IMR-90 (cell line): Measurements from ENCODE around the gene TINAGL1. TPM values are rescaled to one million over a fixed set of nuclear protein-coding genes. Genes with fewer than 3 reads are reported as not detected.

ENCODE experiments used
- ATAC-seq: fragments of 200-7000 bp; cut with Tn5 transposase; 2 replicates; pipeline ENCODE4 v1.9.1; 2020; ENCODE audit warnings: low read depth, mild to moderate bottlenecking, moderate library complexity
- BruUV-seq: library from RNA; stranded (reverse); fragments of 400-500 nt; replicated peaks from 2 replicates; lab custom pipeline; 2021; lab: Mats Ljungman, UMichigan
- CTCF ChIA-PET: fragments of 300-600 bp; formaldehyde crosslinking; extraction: SDS; loops from one replicate; lab custom pipeline; 2021; ENCODE audit warnings: antibody characterized with exemption; lab: Yijun Ruan, JAX
- POLR2A ChIA-PET: fragments of 300-600 bp; sonication (Branson Sonifier 250); formaldehyde crosslinking; loops from one replicate; lab custom pipeline; 2022; ENCODE audit warnings: antibody characterized with exemption; ENCODE audit not compliant: unreplicated experiment; lab: Charles Lee
- DNase-seq: peaks from one replicate; pipeline ENCODE4 v3.0.0; 2013
- H2AFZ ChIP-seq: replicated peaks from 2 replicates; pipeline ENCODE3; 2013; ENCODE audit warnings: low read length, mild to moderate bottlenecking; ENCODE audit not compliant: poor library complexity
- H2AK5ac ChIP-seq: 2 replicates; pipeline ENCODE4 v1.6.1; 2013; ENCODE audit warnings: low read depth, low read length, inconsistent platforms
- H2AK9ac ChIP-seq: replicated peaks from 2 replicates; pipeline ENCODE3; 2013; ENCODE audit warnings: mild to moderate bottlenecking, low read depth, low read length, moderate library complexity; ENCODE audit not compliant: poor library complexity
- H2BK120ac ChIP-seq: 2 replicates; pipeline ENCODE4 v1.6.1; 2013; ENCODE audit warnings: low read depth, low read length, inconsistent platforms
- H2BK15ac ChIP-seq: 3 replicates; pipeline ENCODE4 v1.6.1; 2013; ENCODE audit warnings: low read depth, low read length, inconsistent platforms
- H2BK20ac ChIP-seq: 2 replicates; pipeline ENCODE4 v1.6.1; 2013; ENCODE audit warnings: low read depth, mild to moderate bottlenecking, inconsistent platforms, low read length, moderate library complexity
- H2BK5ac ChIP-seq: 2 replicates; pipeline ENCODE4 v1.6.1; 2013; ENCODE audit warnings: mild to moderate bottlenecking, low read depth, low read length, inconsistent platforms; ENCODE audit not compliant: poor library complexity, severe bottlenecking
- H3K14ac ChIP-seq: replicated peaks from 2 replicates; pipeline ENCODE4 v1.6.1; 2013; ENCODE audit warnings: low read depth, low read length, inconsistent platforms
- H3K18ac ChIP-seq: 2 replicates; pipeline ENCODE4 v1.6.1; 2013; ENCODE audit warnings: low read depth, low read length, control low read depth
- H3K23ac ChIP-seq: 2 replicates; pipeline ENCODE4 v1.6.1; 2013; ENCODE audit warnings: low read depth, low read length, inconsistent platforms
- H3K27ac ChIP-seq: 2 replicates; pipeline ENCODE4 v1.5.1; 2013; ENCODE audit warnings: mild to moderate bottlenecking, control low read depth, low read length; ENCODE audit not compliant: insufficient read depth
- H3K27me3 ChIP-seq: 2 replicates; pipeline ENCODE4 v1.6.1; 2013; ENCODE audit warnings: low read length; ENCODE audit not compliant: control insufficient read depth, insufficient read depth
- H3K36me3 ChIP-seq: 2 replicates; pipeline ENCODE4 v1.6.1; 2013; ENCODE audit warnings: low read length, mixed read lengths; ENCODE audit not compliant: control insufficient read depth, insufficient read depth
- H3K4ac ChIP-seq: 2 replicates; pipeline ENCODE4 v1.6.1; 2013; ENCODE audit warnings: low read depth, low read length, inconsistent platforms
- H3K4me1 ChIP-seq: 2 replicates; pipeline ENCODE4 v1.6.1; 2013; ENCODE audit warnings: low read length, mixed read lengths; ENCODE audit not compliant: control insufficient read depth, insufficient read depth
- H3K4me2 ChIP-seq: 2 replicates; pipeline ENCODE4 v1.6.1; 2013; ENCODE audit warnings: low read depth, mild to moderate bottlenecking, control low read depth, low read length, moderate library complexity
- H3K4me3 ChIP-seq: 2 replicates; pipeline ENCODE4 v1.5.1; 2013; ENCODE audit warnings: low read depth, mild to moderate bottlenecking, control low read depth, low read length, moderate library complexity; ENCODE audit not compliant: insufficient read depth
- H3K56ac ChIP-seq: 2 replicates; pipeline ENCODE4 v1.6.1; 2013; ENCODE audit warnings: low read length, inconsistent platforms; ENCODE audit not compliant: insufficient read depth; ENCODE audit errors: extremely low read depth
- H3K79me1 ChIP-seq, 2 experiments: 2 replicates each; pipeline ENCODE4 v1.6.1; 2013; ENCODE audit warnings: low read length in 2 of 2, inconsistent platforms in 1 of 2, low read depth in 1 of 2
- H3K9ac ChIP-seq: 2 replicates; pipeline ENCODE4 v1.6.1; 2013; ENCODE audit warnings: low read depth, low read length, control low read depth
- H3K9me1 ChIP-seq: 2 replicates; pipeline ENCODE4 v1.6.1; 2013; ENCODE audit warnings: low read length, inconsistent platforms; ENCODE audit not compliant: insufficient read depth
- H3K9me3 ChIP-seq: 2 replicates; pipeline ENCODE4 v1.6.1; 2013; ENCODE audit warnings: low read length; ENCODE audit not compliant: control insufficient read depth, insufficient read depth
- H4K20me1 ChIP-seq: 2 replicates; pipeline ENCODE4 v1.6.1; 2013; ENCODE audit warnings: low read length, inconsistent platforms; ENCODE audit not compliant: insufficient read depth
- H4K5ac ChIP-seq: 2 replicates; pipeline ENCODE4 v1.6.1; 2013; ENCODE audit warnings: mild to moderate bottlenecking, low read depth, low read length, control low read depth
- H4K8ac ChIP-seq, 2 experiments: 2 replicates each; pipeline ENCODE4 v1.6.1; 2013; ENCODE audit warnings: low read depth in 2 of 2, low read length in 2 of 2, control low read depth in 1 of 2, inconsistent platforms in 1 of 2
- H4K91ac ChIP-seq: 2 replicates; pipeline ENCODE4 v1.6.1; 2013; ENCODE audit warnings: low read depth, low read length, inconsistent platforms; ENCODE audit not compliant: insufficient read depth
- BHLHE40 ChIP-seq: fragments of 150-350 bp; IDR thresholded peaks from 2 replicates; pipeline ENCODE4 v1.6.1; 2016; ENCODE audit warnings: mild to moderate bottlenecking, low read depth, low read length
- CEBPB ChIP-seq: IDR thresholded peaks from 2 replicates; pipeline ENCODE4 v1.6.1; 2012; ENCODE audit warnings: low read depth, low read length, improper control_type of control experiment
- CHD1 ChIP-seq: IDR thresholded peaks from 2 replicates; pipeline ENCODE4 v1.6.1; 2012; ENCODE audit warnings: low read depth, low read length, improper control_type of control experiment
- ELK1 ChIP-seq: fragments of 150-350 bp; IDR thresholded peaks from 2 replicates; pipeline ENCODE4 v1.6.1; 2016; ENCODE audit warnings: low read depth, mild to moderate bottlenecking, low read length, moderate library complexity, borderline replicate concordance
- FOS ChIP-seq: fragments of 150-350 bp; IDR thresholded peaks from 2 replicates; pipeline ENCODE4 v1.6.1; 2016; ENCODE audit warnings: low read depth, low read length
- MAFK ChIP-seq: IDR thresholded peaks from 2 replicates; pipeline ENCODE4 v1.6.1; 2012; ENCODE audit warnings: low read depth, low read length, improper control_type of control experiment
- MAZ ChIP-seq: IDR thresholded peaks from 2 replicates; pipeline ENCODE4 v1.6.1; 2012; ENCODE audit warnings: low read depth, mild to moderate bottlenecking, low read length, improper control_type of control experiment, moderate library complexity, borderline replicate concordance
- MXI1 ChIP-seq: IDR thresholded peaks from 2 replicates; pipeline ENCODE4 v1.6.1; 2012; ENCODE audit warnings: low read depth, mild to moderate bottlenecking, low read length, moderate library complexity, borderline replicate concordance
- NFE2L2 ChIP-seq: fragments of 150-350 bp; IDR thresholded peaks from 2 replicates; pipeline ENCODE4 v1.6.1; 2016; ENCODE audit warnings: low read depth, mild to moderate bottlenecking, low read length
- POLR2A ChIP-seq: IDR thresholded peaks from 2 replicates; pipeline ENCODE4 v1.6.1; 2012; ENCODE audit warnings: mild to moderate bottlenecking, low read depth, low read length
- RAD21 ChIP-seq: IDR thresholded peaks from 2 replicates; pipeline ENCODE4 v1.6.1; 2012; ENCODE audit warnings: low read length, improper control_type of control experiment
- RCOR1 ChIP-seq: IDR thresholded peaks from 2 replicates; pipeline ENCODE4 v1.6.1; 2012; ENCODE audit warnings: mild to moderate bottlenecking, low read length, improper control_type of control experiment; ENCODE audit not compliant: insufficient replicate concordance
- RFX5 ChIP-seq: IDR thresholded peaks from 2 replicates; pipeline ENCODE4 v1.8.0; 2012; ENCODE audit warnings: low read depth, mild to moderate bottlenecking, low read length, moderate library complexity
- SMC3 ChIP-seq: fragments of 150-350 bp; IDR thresholded peaks from 2 replicates; pipeline ENCODE4 v1.6.1; 2016; ENCODE audit warnings: low read depth, mild to moderate bottlenecking, antibody characterized with exemption, low read length, moderate library complexity
- WGBS, 2 experiments: methylation state at CpG; one replicate each; pipeline versions ENCODE4 v1.1.5 to v1.1.7; 2013; ENCODE audit warnings: missing lambda C conversion rate in 2 of 2; ENCODE audit not compliant: insufficient read length in 1 of 2; ENCODE audit errors: extremely low coverage in 2 of 2; 5-methylcytosine and 5-hydroxymethylcytosine counted together
- dilution Hi-C: fragments of 300-500 bp; cut with HindIII; formaldehyde crosslinking; loops from one replicate; pipeline ENCODE4 v1.14.3; 2018; ENCODE audit warnings: low sequenced_read_pairs; ENCODE audit not compliant: unreplicated experiment
- in situ Hi-C: fragments of 300-500 bp; cut with MboI; formaldehyde crosslinking; loops from 3 replicates; pipeline ENCODE4 v1.14.3; 2019; ENCODE audit warnings: low sequenced_read_pairs, inconsistent platforms, mixed read lengths
- intact Hi-C: fragments of 100-400 bp; cut with micrococcal nuclease; formaldehyde crosslinking; loops from 2 replicates; pipeline ENCODE4 v1.10.0; 2022
- polyA plus RNA-seq, 3 experiments: library from polyadenylated mRNA; depleted of rRNA; stranded (reverse); fragments of >200 nt; gene quantifications; 2 replicates each; pipeline ENCODE4 v1.2.3, GENCODE V29; 2012; ENCODE audit warnings: low replicate concordance in 1 of 3
- total RNA-seq: library from RNA; depleted of rRNA; stranded (reverse); fragments of >200 nt; gene quantifications from 2 replicates; pipeline ENCODE4 v1.2.3, GENCODE V29; 2012
- TF ChIP-seq, protein P1 (sequence below): conservative IDR thresholded peaks from 2 replicates; pipeline ENCODE4 v1.5.1; 2012; ENCODE audit warnings: mild to moderate bottlenecking, low read depth, low read length, improper control_type of control experiment
- TF ChIP-seq, protein P2 (sequence below): fragments of 150-350 bp; IDR thresholded peaks from 2 replicates; pipeline ENCODE4 v1.6.1; 2017; ENCODE audit warnings: mild to moderate bottlenecking, antibody characterized with exemption, low read length, low read depth

TINAGL1 gene
- total and polyA plus RNA-seq, 2 of the 4 experiments (the other 2 are of a cell fraction): 0.54 to 1.5 TPM

GRCh38 chr1:31614414-31615005, 38.2 kb downstream of the TINAGL1 start:
- BruUV-seq: no TSS peak
- H3K9ac ChIP-seq: no peak overlapping the region
- in situ Hi-C loops (loop anchor here (10.0 kb wide), 1 partner anchor 50 kb away; no protein-coding TSS in a partner anchor), intact Hi-C loops (no loop called here), dilution Hi-C loops (no loop called here)
- H2BK5ac ChIP-seq: no peak overlapping the region
- ChIA-PET POLR2A (no interaction called here), CTCF (no interaction called here)
- H3K4me1 ChIP-seq: no peaks in the 10 kb centered on the region; the same call in 1 of the 2 replicates
- no peak overlapping the region for H2BK120ac ChIP-seq
- no peak overlapping the region for H3K4ac ChIP-seq
- H2BK20ac ChIP-seq: no peak overlapping the region
- H3K9me1 ChIP-seq: 0 out of 2 replicates have a peak, but pooled peaks cover 6% of the 10 kb centered on the region
- H3K4me3 ChIP-seq: no peak overlapping the region
- WGBS, 2 experiments: 67% methylated on average over 3 of the region's 8 CpGs; no CpG with 5 or more reads in 1 of the 2 experiments
- H2BK15ac ChIP-seq: no peak overlapping the region
- no peak overlapping the region for H3K23ac ChIP-seq
- ATAC-seq (no peak), DNase-seq (no peak)
- H3K27ac ChIP-seq: no peak overlapping the region
- no peaks in the 10 kb centered on the region for H3K36me3 ChIP-seq
- H3K18ac ChIP-seq: no peak overlapping the region
- H4K8ac ChIP-seq: no peak overlapping the region
- no peak overlapping the region for H2AK9ac ChIP-seq
- no peak overlapping the region for H3K4me2 ChIP-seq
- peaks cover 40% of the 10 kb centered on the region for H3K27me3 ChIP-seq
- H3K9me3 ChIP-seq: no peaks in the 10 kb centered on the region
- H3K14ac ChIP-seq: no peak overlapping the region
- no peak overlapping the region for H3K56ac ChIP-seq
- no peak for TF ChIP-seq CEBPB
- no peak for TF ChIP-seq MAFK
- TF ChIP-seq POLR2A: no peak
- TF ChIP-seq, protein P1, sequence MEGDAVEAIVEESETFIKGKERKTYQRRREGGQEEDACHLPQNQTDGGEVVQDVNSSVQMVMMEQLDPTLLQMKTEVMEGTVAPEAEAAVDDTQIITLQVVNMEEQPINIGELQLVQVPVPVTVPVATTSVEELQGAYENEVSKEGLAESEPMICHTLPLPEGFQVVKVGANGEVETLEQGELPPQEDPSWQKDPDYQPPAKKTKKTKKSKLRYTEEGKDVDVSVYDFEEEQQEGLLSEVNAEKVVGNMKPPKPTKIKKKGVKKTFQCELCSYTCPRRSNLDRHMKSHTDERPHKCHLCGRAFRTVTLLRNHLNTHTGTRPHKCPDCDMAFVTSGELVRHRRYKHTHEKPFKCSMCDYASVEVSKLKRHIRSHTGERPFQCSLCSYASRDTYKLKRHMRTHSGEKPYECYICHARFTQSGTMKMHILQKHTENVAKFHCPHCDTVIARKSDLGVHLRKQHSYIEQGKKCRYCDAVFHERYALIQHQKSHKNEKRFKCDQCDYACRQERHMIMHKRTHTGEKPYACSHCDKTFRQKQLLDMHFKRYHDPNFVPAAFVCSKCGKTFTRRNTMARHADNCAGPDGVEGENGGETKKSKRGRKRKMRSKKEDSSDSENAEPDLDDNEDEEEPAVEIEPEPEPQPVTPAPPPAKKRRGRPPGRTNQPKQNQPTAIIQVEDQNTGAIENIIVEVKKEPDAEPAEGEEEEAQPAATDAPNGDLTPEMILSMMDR: no peak
- TF ChIP-seq ELK1: no peak
- TF ChIP-seq RFX5: no peak
- no peak for TF ChIP-seq BHLHE40
- no peak for TF ChIP-seq NFE2L2
- no peak for TF ChIP-seq SMC3
- no peak for TF ChIP-seq RCOR1
- no peak for TF ChIP-seq FOS
- TF ChIP-seq RAD21: no peak
- no peak for TF ChIP-seq CHD1
- no peak for TF ChIP-seq MXI1
- TF ChIP-seq, protein P2, sequence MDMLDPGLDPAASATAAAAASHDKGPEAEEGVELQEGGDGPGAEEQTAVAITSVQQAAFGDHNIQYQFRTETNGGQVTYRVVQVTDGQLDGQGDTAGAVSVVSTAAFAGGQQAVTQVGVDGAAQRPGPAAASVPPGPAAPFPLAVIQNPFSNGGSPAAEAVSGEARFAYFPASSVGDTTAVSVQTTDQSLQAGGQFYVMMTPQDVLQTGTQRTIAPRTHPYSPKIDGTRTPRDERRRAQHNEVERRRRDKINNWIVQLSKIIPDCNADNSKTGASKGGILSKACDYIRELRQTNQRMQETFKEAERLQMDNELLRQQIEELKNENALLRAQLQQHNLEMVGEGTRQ: no peak
- TF ChIP-seq MAZ: no peak
- no peak overlapping the region for H4K91ac ChIP-seq
- H3K79me1 ChIP-seq: no peaks in the 10 kb centered on the region
- no peak overlapping the region for H4K5ac ChIP-seq
- no peak overlapping the region for H2AK5ac ChIP-seq
- H4K20me1 ChIP-seq: no peaks in the 10 kb centered on the region
- peak overlapping the region; percentile 58 for H2AFZ ChIP-seq
